ENCODE data around the gene FAM78A.

FAM78A gene

GRCh38 chr9:131291795-131292315 is 15.5 kb upstream of the FAM78A start:
- no peak for TF ChIP-seq CTCF (IDR thresholded peaks at IDR 0.05; ENCODE audit: low read depth, low read length)
- H3K36me3 ChIP-seq = 0 out of 2 replicates have a peak, but pooled peaks cover 4% of the 10 kb centered on the region
- no peak for DNase-seq
- H3K4me3 ChIP-seq (ENCODE audit: low read depth, low read length) = no peak overlapping the region
- no peaks in the 10 kb centered on the region for H3K9me3 ChIP-seq
- no peaks in the 10 kb centered on the region for H3K27me3 ChIP-seq
- peaks cover 6% of the 10 kb centered on the region for H3K4me1 ChIP-seq

GRCh38 chr9:131290767-131291370 is 14.6 kb upstream of the FAM78A start:
- no peak for DNase-seq
- H3K9me3 ChIP-seq = no peaks in the 10 kb centered on the region
- no peak for TF ChIP-seq CTCF (IDR thresholded peaks at IDR 0.05; ENCODE audit: low read depth, low read length)
- 0 out of 2 replicates have a peak, but pooled peaks cover 4% of the 10 kb centered on the region for H3K36me3 ChIP-seq
- peaks cover 6% of the 10 kb centered on the region for H3K4me1 ChIP-seq
- H3K27me3 ChIP-seq = no peaks in the 10 kb centered on the region
- H3K4me3 ChIP-seq (ENCODE audit: low read depth, low read length) = peak overlapping the region; percentile 81

- Histone ChIP-seq H3K4me1 (peaks cover 6% of the 10 kb centered on the region), H3K4me3 (ENCODE audit: low read depth, low read length) (peak overlapping the region; percentile 81), H3K27me3 (no peaks in the 10 kb centered on the region), H3K9me3 (no peaks in the 10 kb centered on the region), H3K36me3 (0 out of 2 replicates have a peak, but pooled peaks cover 4% of the 10 kb centered on the region)
- TF ChIP-seq CTCF (IDR thresholded peaks at IDR 0.05; ENCODE audit: low read depth, low read length) = no peak
- DNase-seq = peak; percentile 49
These were observed 13.9 kb upstream of the FAM78A start for GRCh38 chr9:131290036-131290766.

- peaks cover 6% of the 10 kb centered on the region for H3K4me1 ChIP-seq
- H3K4me3 ChIP-seq (ENCODE audit: low read depth, low read length) = peak within 1 kb of the TSS; percentile 81
- H3K36me3 ChIP-seq = 0 out of 2 replicates have a peak, but pooled peaks cover 4% of the 10 kb centered on the region
- H3K9me3 ChIP-seq = no peaks in the 10 kb centered on the region
- DNase-seq = peak; percentile 86
- TF ChIP-seq CTCF (IDR thresholded peaks at IDR 0.05; ENCODE audit: low read depth, low read length) = no peak
- no peaks in the 10 kb centered on the region for H3K27me3 ChIP-seq
These were observed 13.2 kb upstream of the FAM78A start, which contains the start of gene PLPP7 for GRCh38 chr9:131289301-131290035. TSS of gene PLPP7 (plus strand) at chr9:131289723. CDS start at chr9:131289998, 275 bp downstream.

GRCh38 chr9:131288217-131288616 is 11.9 kb upstream of the FAM78A start:
- Histone ChIP-seq H3K27me3 (no peaks in the 10 kb centered on the region; the same call in 1 of the 2 replicates), H3K9me3 (no peaks in the 10 kb centered on the region), H3K4me1 (peaks cover 6% of the 10 kb centered on the region), H3K4me3 (ENCODE audit: low read depth, low read length) (no peak overlapping the region), H3K36me3 (no peaks in the 10 kb centered on the region)
- TF ChIP-seq CTCF (IDR thresholded peaks at IDR 0.05; ENCODE audit: low read depth, low read length) = no peak
- no peak for DNase-seq
